ENCODE data around the gene MBD5.

DNA sequence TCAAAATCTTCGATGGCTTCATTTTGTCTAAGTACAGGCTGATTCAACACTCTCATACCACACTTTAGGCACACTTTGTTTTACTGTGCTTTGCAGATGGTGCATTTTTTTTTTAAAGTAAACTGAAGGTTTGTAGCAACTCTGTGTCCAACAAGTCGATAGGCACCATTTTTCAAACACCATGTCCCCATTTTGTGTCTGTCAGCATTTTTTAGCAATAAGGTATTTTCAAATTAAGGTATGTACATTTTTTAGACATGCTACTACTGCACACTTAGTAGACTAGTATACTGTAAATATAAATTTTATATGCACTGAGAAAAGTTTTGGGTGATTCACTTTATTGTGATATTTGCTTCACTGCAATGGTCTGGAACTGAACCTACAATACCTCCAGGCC lies 44.8 kb upstream of the MBD5 start:
- TF ChIP-seq, protein P1, sequence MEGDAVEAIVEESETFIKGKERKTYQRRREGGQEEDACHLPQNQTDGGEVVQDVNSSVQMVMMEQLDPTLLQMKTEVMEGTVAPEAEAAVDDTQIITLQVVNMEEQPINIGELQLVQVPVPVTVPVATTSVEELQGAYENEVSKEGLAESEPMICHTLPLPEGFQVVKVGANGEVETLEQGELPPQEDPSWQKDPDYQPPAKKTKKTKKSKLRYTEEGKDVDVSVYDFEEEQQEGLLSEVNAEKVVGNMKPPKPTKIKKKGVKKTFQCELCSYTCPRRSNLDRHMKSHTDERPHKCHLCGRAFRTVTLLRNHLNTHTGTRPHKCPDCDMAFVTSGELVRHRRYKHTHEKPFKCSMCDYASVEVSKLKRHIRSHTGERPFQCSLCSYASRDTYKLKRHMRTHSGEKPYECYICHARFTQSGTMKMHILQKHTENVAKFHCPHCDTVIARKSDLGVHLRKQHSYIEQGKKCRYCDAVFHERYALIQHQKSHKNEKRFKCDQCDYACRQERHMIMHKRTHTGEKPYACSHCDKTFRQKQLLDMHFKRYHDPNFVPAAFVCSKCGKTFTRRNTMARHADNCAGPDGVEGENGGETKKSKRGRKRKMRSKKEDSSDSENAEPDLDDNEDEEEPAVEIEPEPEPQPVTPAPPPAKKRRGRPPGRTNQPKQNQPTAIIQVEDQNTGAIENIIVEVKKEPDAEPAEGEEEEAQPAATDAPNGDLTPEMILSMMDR (IDR thresholded peaks at IDR 0.05), result no peak
- TF ChIP-seq POLR2A (IDR thresholded peaks at IDR 0.05), result no peak
